ENCODE measurements around the gene CFAP47. TPM values are rescaled to one million over a fixed set of nuclear protein-coding genes. Genes with fewer than 3 reads are reported as not detected.
"Not testable (repeated sequence)": the region's sequence is repeated elsewhere in the genome, so short reads cannot be mapped to it uniquely, and the experiment has no call there.

CFAP47 gene
- total RNA-seq, 4 donors from 2014 or later: under 0.01 to 9.3 (median 0.34) TPM

DNA sequence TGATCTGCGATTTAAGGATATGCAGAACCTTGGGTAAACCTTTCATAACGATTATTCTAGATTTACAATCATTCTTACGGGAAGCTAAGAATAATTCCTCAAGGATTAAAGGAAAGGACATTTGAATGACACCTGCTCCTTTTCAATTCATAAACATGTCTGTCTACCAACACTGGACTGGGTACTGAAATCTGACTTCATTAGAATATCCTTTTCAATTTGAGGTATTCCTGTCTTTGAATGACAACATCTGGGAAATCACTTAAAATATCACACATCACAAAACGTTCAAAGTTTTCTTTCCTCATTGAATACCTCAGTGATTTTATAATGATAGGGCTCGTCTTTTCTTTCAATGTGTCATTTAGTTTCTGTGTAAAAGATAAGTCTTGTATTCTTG is 87.7 kb downstream of the CFAP47 start:
- TF ChIP-seq, protein P1, sequence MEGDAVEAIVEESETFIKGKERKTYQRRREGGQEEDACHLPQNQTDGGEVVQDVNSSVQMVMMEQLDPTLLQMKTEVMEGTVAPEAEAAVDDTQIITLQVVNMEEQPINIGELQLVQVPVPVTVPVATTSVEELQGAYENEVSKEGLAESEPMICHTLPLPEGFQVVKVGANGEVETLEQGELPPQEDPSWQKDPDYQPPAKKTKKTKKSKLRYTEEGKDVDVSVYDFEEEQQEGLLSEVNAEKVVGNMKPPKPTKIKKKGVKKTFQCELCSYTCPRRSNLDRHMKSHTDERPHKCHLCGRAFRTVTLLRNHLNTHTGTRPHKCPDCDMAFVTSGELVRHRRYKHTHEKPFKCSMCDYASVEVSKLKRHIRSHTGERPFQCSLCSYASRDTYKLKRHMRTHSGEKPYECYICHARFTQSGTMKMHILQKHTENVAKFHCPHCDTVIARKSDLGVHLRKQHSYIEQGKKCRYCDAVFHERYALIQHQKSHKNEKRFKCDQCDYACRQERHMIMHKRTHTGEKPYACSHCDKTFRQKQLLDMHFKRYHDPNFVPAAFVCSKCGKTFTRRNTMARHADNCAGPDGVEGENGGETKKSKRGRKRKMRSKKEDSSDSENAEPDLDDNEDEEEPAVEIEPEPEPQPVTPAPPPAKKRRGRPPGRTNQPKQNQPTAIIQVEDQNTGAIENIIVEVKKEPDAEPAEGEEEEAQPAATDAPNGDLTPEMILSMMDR (IDR thresholded peaks at IDR 0.05): no peak
- TF ChIP-seq POLR2A (IDR thresholded peaks at IDR 0.05): no peak
- Histone ChIP-seq H3K27ac (no peak overlapping the region), H3K9me3 (no peaks in the 10 kb centered on the region), H3K4me3 (no peak overlapping the region), H3K4me1 (no peaks in the 10 kb centered on the region), H3K27me3 (no peaks in the 10 kb centered on the region), H3K36me3 (no peaks in the 10 kb centered on the region)
- intact Hi-C loops (cut with DNase I; ENCODE audit: low total_unique reads): no loop called here
- no peak for DNase-seq

DNA sequence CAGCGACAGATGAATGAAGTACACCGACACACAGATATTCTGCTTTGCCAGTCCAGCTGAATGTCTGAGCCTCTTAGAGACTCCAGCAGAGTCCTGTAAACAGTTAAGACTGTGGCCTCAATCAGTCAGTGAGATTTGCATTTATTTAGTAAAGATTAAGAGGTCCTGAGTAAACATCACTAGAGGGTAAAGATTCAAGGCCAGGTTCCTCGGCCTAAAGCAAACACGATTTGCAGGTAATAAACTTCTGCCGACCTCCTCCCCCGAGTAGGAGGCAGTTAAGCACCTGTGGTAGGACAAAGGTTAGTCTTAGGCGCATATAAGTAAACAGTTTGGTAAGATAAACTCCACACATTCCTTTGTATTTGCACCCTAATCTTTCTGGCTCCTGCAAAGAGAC is 99.6 kb downstream of the CFAP47 start:
- no peak overlapping the region for H3K27ac ChIP-seq

DNA sequence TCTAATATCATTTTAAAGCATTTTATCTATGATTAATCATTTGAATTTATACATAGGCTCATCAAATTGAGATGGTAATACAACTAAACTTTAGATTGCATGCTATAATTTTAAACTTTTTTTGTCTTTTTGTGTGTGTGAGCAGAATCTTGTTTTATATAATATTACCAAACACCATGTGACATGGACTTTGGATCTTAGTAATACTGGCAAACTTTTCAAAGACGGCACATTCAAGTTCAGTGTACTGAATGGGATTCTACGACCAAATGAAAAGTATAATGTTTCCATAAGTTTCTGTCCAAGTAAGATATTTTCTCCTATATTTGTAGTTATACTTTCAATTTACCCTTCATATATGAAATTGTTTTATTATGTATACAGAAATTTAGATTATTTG is 116.0 kb downstream of the CFAP47 start:
- Histone ChIP-seq H3K9me3 (no peaks in the 10 kb centered on the region), H3K4me1 (no peaks in the 10 kb centered on the region), H3K27ac (no peak overlapping the region), H3K36me3 (no peaks in the 10 kb centered on the region), H3K4me3 (no peak overlapping the region), H3K27me3 (no peaks in the 10 kb centered on the region)
- intact Hi-C loops (cut with DNase I; ENCODE audit: low total_unique reads): no loop called here
- TF ChIP-seq, protein P1 (IDR thresholded peaks at IDR 0.05): no peak
- no peak for TF ChIP-seq POLR2A (IDR thresholded peaks at IDR 0.05)
- no peak for DNase-seq

More for the DNA sequence above, 99.6 kb downstream of the CFAP47 start:
- H3K27me3 ChIP-seq: no peaks in the 10 kb centered on the region
- TF ChIP-seq, protein P1 (IDR thresholded peaks at IDR 0.05): no peak
- no peak for TF ChIP-seq POLR2A (IDR thresholded peaks at IDR 0.05)
- H3K4me1 ChIP-seq: no peaks in the 10 kb centered on the region
- H3K36me3 ChIP-seq: no peaks in the 10 kb centered on the region
- no peak for DNase-seq
- intact Hi-C loops (cut with DNase I; ENCODE audit: low total_unique reads): no loop called here
- no peak overlapping the region for H3K4me3 ChIP-seq
- H3K9me3 ChIP-seq: no peaks in the 10 kb centered on the region

DNA sequence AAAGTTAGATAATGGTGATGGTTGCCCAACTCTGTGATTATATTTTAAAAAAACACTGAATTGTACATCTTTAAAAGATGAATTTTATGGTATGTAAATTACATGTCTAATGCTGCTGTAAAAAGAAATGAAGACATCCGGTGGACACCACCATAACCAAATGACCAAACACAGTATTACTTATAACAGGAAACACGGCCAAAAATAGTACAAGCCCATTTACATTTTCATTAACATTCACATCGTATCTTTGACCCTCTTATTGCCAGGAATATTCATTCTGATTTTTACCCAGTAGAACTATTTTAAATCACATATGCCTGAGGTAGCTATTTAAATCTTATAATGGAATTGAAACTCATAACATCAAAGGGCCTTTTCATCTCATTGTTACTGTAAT is 143.2 kb downstream of the CFAP47 start:
- DNase-seq: no peak
- no peaks in the 10 kb centered on the region for H3K36me3 ChIP-seq
- no peak overlapping the region for H3K27ac ChIP-seq
- no peaks in the 10 kb centered on the region for H3K4me1 ChIP-seq
- TF ChIP-seq, protein P1 (IDR thresholded peaks at IDR 0.05): no peak
- no peak for TF ChIP-seq POLR2A (IDR thresholded peaks at IDR 0.05)
- intact Hi-C loops (cut with DNase I; ENCODE audit: low total_unique reads): no loop called here
- no peaks in the 10 kb centered on the region for H3K9me3 ChIP-seq
- no peak overlapping the region for H3K4me3 ChIP-seq
- H3K27me3 ChIP-seq: no peaks in the 10 kb centered on the region

DNA sequence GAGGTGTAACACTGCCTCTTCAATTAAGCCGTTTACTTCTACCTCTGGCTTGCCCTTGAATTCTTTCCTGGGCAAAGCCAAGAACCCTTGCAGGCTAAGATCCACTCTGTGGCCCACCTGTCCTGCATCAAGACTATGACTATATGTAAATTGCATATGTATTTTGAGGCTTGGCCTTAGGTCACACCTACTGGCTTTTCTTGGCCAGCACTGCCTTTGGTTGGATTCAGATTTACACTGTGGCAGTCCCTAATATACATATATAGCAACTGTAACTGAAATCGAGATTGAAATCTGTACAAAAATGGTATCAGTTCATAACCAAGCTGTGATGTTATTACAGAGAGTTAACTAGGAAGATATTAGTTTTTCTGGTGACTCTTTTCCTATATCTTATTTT is 151.5 kb downstream of the CFAP47 start:
- H3K27me3 ChIP-seq: peaks cover 0 to 15% of the 10 kb centered on the region in 2 donors
- no peak overlapping the region for H3K27ac ChIP-seq
- intact Hi-C loops (cut with DNase I; ENCODE audit: low total_unique reads): no loop called here
- H3K36me3 ChIP-seq: no peaks in the 10 kb centered on the region
- H3K9me3 ChIP-seq: no peaks in the 10 kb centered on the region
- H3K4me1 ChIP-seq: no peaks in the 10 kb centered on the region
- no peak for DNase-seq
- H3K4me3 ChIP-seq: no peak overlapping the region
- TF ChIP-seq, protein P1 (IDR thresholded peaks at IDR 0.05): no peak
- no peak for TF ChIP-seq POLR2A (IDR thresholded peaks at IDR 0.05)

DNA sequence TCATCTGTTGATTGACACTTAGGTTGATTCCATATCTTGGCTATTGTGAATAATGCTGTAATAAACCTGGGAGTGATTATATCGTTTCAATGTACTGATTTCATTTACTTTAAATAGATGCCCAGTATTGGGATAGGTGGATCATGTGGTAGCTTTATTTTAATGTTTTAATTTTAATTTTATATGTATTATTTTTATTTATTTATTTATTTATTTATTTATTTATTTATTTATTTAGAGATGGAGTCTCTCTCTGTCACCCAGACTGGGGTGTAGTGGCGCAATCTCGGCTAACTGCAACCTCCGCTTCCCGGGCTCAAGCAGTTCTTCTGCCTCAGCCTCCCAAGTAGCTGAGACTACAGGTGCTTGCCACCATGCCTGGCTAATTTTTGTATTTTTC is 155.5 kb downstream of the CFAP47 start:
- H3K9me3 ChIP-seq: not testable (repeated sequence)

More for the DNA sequence above, 155.5 kb downstream of the CFAP47 start:
- intact Hi-C loops (cut with DNase I; ENCODE audit: low total_unique reads); DNase-seq; H3K4me3 ChIP-seq; H3K36me3 ChIP-seq; H3K27me3 ChIP-seq; H3K27ac ChIP-seq; H3K4me1 ChIP-seq: not testable (repeated sequence)
